PC-9 (cell line): Measurements from ENCODE around the gene GRIP2. TPM values are rescaled to one million over a fixed set of nuclear protein-coding genes. Genes with fewer than 3 reads are reported as not detected.

Experiments used
- BruUV-seq: library from RNA; stranded (reverse); fragments of 400-500 nt; replicated peaks from 2 replicates; lab custom pipeline; 2021; lab: Mats Ljungman, UMichigan
- CTCF ChIA-PET: fragments of 300-600 bp; sonication (Branson Sonifier 250); formaldehyde crosslinking; loops from one replicate; lab custom pipeline; 2022; ENCODE audit warnings: antibody characterized with exemption; lab: Charles Lee
- POLR2A ChIA-PET: fragments of 300-600 bp; sonication (Branson Sonifier 250); formaldehyde crosslinking; loops from one replicate; lab custom pipeline; 2022; ENCODE audit warnings: antibody characterized with exemption; ENCODE audit not compliant: unreplicated experiment; lab: Charles Lee
- DNase-seq, 2 experiments: peaks; one replicate each; pipeline versions ENCODE4 v3.0.0 to v3.0.0-alpha.2; 2015 to 2022; ENCODE audit warnings: mixed read lengths in 1 of 2
- H2AFZ ChIP-seq: fragments of 200-600 bp; sonication (generic); 2 replicates; pipeline ENCODE4 v1.8.1; 2017; ENCODE audit warnings: antibody characterized with exemption
- H3F3A ChIP-seq: fragments of 200-600 bp; sonication (generic); 2 replicates; pipeline ENCODE4 v1.8.1; 2017; ENCODE audit warnings: antibody characterized with exemption, mild to moderate bottlenecking, low read depth; ENCODE audit not compliant: insufficient read depth
- H3K27ac ChIP-seq: fragments of 200-600 bp; sonication (generic); 2 replicates; pipeline ENCODE4 v1.6.1; 2016; ENCODE audit warnings: mixed run types
- H3K27me3 ChIP-seq: fragments of 200-600 bp; sonication (generic); 2 replicates; pipeline ENCODE4 v1.6.1; 2016; ENCODE audit warnings: low read depth, mixed run types; ENCODE audit not compliant: insufficient read depth
- H3K36me3 ChIP-seq: fragments of 200-600 bp; sonication (generic); 2 replicates; pipeline ENCODE4 v1.6.1; 2016; ENCODE audit warnings: low read depth, mixed run types
- H3K4me1 ChIP-seq: fragments of 200-600 bp; sonication (generic); replicated peaks from 2 replicates; pipeline ENCODE4 v1.6.1; 2016; ENCODE audit warnings: mixed run types; ENCODE audit not compliant: insufficient read depth
- H3K4me2 ChIP-seq: fragments of 200-600 bp; sonication (generic); 2 replicates; pipeline ENCODE4 v1.6.1; 2017; ENCODE audit warnings: mixed run types
- H3K4me3 ChIP-seq: fragments of 200-600 bp; sonication (generic); 2 replicates; pipeline ENCODE4 v1.6.1; 2016; ENCODE audit warnings: mixed run types
- H3K79me2 ChIP-seq: fragments of 200-600 bp; sonication (generic); 2 replicates; pipeline ENCODE4 v1.6.1; 2017; ENCODE audit warnings: low read depth, mixed run types
- H3K9me2 ChIP-seq: fragments of 200-600 bp; sonication (generic); 2 replicates; pipeline ENCODE4 v1.8.1; 2017; ENCODE audit warnings: mild to moderate bottlenecking; ENCODE audit not compliant: insufficient read depth
- H3K9me3 ChIP-seq: fragments of 200-600 bp; sonication (generic); 2 replicates; pipeline ENCODE4 v1.8.1; 2016; ENCODE audit warnings: low read depth; ENCODE audit not compliant: insufficient read depth
- H4K20me1 ChIP-seq: fragments of 200-600 bp; sonication (generic); 2 replicates; pipeline ENCODE4 v1.8.1; 2017; ENCODE audit not compliant: insufficient read depth
- EZH2 ChIP-seq: fragments of 200-600 bp; sonication (generic); IDR thresholded peaks from 2 replicates; pipeline ENCODE4 v1.8.0; 2017; ENCODE audit warnings: antibody characterized with exemption, low read depth
- intact Hi-C: fragments of 100-400 bp; cut with micrococcal nuclease; formaldehyde crosslinking; loops from one replicate; pipeline ENCODE4 v1.10.0; 2022; ENCODE audit not compliant: unreplicated experiment
- total RNA-seq: library from RNA; stranded (reverse); gene quantifications from 2 replicates; pipeline ENCODE4 v1.2.3, GENCODE V29; 2021
- TF ChIP-seq, protein P1 (sequence below): fragments of 200-600 bp; sonication (generic); conservative IDR thresholded peaks from 2 replicates; pipeline ENCODE4 v1.6.1; 2017; ENCODE audit warnings: mixed run types, antibody characterized with exemption, mild to moderate bottlenecking, moderate library complexity

Gene GRIP2
- total RNA-seq, 1 experiment from 2014 or later = not detected

DNA sequence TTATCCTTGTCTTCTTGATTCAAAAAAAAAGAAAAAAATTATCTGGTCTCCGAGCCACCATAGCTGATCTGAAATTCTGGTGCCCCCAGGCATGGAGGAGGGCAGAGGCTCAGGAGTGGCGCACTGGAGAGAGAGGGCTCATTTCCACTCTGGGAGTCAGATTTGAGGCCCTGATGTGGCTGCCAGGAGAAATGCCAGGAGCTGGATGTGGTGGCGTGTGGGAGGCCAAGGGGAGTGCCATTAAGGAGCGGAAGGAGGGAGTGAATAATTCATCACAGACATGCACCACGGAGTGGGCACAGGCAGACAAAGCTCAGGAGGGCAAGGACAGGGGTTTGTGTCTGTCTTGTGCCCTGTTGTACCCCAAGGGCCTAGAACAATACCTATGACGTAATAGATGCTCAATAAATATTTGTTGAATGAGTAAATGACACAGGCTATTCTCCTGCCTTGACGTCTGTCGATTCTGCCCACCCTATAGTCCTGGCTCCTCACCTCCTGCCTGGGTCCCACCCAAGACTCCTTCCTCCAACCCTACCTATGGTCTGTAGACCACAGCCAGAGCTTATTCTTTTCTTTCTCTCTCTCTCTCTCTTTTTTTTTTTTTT, 12.0 kb upstream of the GRIP2 start:
- Histone ChIP-seq H3K27ac (no peak overlapping the region), H3K36me3 (no peaks in the 10 kb centered on the region), H3K4me3 (no peak overlapping the region), H3K9me2 (no peaks in the 10 kb centered on the region), H3K9me3 (no peaks in the 10 kb centered on the region), H2AFZ (no peak overlapping the region), H3K4me2 (no peak overlapping the region), H3K27me3 (peaks cover 60% of the 10 kb centered on the region), H3K4me1 (no peaks in the 10 kb centered on the region), H4K20me1 (no peaks in the 10 kb centered on the region), H3F3A (no peaks in the 10 kb centered on the region), H3K79me2 (no peaks in the 10 kb centered on the region)
- POLR2A ChIA-PET = no interaction called here
- TF ChIP-seq EZH2 = no peak
- TF ChIP-seq, protein P1, sequence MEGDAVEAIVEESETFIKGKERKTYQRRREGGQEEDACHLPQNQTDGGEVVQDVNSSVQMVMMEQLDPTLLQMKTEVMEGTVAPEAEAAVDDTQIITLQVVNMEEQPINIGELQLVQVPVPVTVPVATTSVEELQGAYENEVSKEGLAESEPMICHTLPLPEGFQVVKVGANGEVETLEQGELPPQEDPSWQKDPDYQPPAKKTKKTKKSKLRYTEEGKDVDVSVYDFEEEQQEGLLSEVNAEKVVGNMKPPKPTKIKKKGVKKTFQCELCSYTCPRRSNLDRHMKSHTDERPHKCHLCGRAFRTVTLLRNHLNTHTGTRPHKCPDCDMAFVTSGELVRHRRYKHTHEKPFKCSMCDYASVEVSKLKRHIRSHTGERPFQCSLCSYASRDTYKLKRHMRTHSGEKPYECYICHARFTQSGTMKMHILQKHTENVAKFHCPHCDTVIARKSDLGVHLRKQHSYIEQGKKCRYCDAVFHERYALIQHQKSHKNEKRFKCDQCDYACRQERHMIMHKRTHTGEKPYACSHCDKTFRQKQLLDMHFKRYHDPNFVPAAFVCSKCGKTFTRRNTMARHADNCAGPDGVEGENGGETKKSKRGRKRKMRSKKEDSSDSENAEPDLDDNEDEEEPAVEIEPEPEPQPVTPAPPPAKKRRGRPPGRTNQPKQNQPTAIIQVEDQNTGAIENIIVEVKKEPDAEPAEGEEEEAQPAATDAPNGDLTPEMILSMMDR = no peak
- DNase-seq = no peak
- no TSS peak for BruUV-seq
- intact Hi-C loops = no loop called here
- CTCF ChIA-PET = no interaction called here

- DNase-seq = no peak
- Histone ChIP-seq H3K4me3 (no peak overlapping the region), H3K79me2 (no peaks in the 10 kb centered on the region), H4K20me1 (no peaks in the 10 kb centered on the region), H3K9me2 (no peaks in the 10 kb centered on the region), H3F3A (no peaks in the 10 kb centered on the region), H3K9me3 (no peaks in the 10 kb centered on the region), H3K4me1 (no peaks in the 10 kb centered on the region), H3K36me3 (no peaks in the 10 kb centered on the region), H3K27ac (no peak overlapping the region), H3K27me3 (peaks cover 58% of the 10 kb centered on the region), H3K4me2 (no peak overlapping the region), H2AFZ (no peak overlapping the region)
- intact Hi-C loops = no loop called here
- ChIA-PET CTCF (no interaction called here), POLR2A (no interaction called here)
- BruUV-seq = no TSS peak
- TF ChIP-seq EZH2 = no peak
- TF ChIP-seq, protein P1 = no peak
These were observed 10.8 kb upstream of the GRIP2 start for GRCh38 chr3:14550651-14551611.

DNA sequence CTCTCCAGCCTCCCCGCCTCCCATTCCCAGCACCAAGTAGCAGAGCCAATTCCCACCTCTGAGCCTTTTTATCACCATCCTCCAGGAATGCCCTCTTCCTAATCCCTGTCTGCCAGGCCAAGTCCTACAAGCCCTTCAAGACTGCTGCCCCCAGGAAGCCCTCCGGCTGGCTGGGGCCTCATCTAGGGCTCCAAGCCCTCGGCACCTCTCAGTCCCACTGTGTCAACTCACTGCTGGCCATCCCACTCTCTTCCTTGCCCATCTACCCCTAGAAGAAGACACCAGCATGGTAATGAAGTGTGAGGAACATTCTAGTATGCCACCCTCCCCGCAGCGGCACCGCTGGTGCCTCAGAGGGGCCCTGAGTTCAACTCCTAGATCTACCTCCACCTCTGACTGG, 10.0 kb upstream of the GRIP2 start:
- intact Hi-C loops = no loop called here
- no TSS peak for BruUV-seq
- DNase-seq = no peak
- Histone ChIP-seq H3K36me3 (no peaks in the 10 kb centered on the region), H3F3A (no peaks in the 10 kb centered on the region), H3K27ac (no peak overlapping the region), H3K4me3 (no peak overlapping the region), H2AFZ (no peak overlapping the region), H4K20me1 (no peaks in the 10 kb centered on the region), H3K27me3 (peaks cover 61% of the 10 kb centered on the region), H3K4me1 (no peaks in the 10 kb centered on the region), H3K9me2 (no peaks in the 10 kb centered on the region), H3K79me2 (no peaks in the 10 kb centered on the region), H3K9me3 (no peaks in the 10 kb centered on the region), H3K4me2 (no peak overlapping the region)
- POLR2A ChIA-PET = no interaction called here
- CTCF ChIA-PET = interaction anchor here (1.2 kb wide), 1 partner anchor 10 kb away, joined by 4 read pairs; no protein-coding TSS in a partner anchor
- TF ChIP-seq, protein P1 = no peak
- TF ChIP-seq EZH2 = no peak
